Trophoblast cell (in vitro differentiated cells and primary cell): ENCODE measurements around the gene RALGAPA2.

ENCODE experiments used
- DNase-seq, 2 donors: peaks; one replicate each; pipeline ENCODE4 v3.0.0-alpha.2; 2016
- H2AFZ ChIP-seq: 2 replicates; pipeline ENCODE4 v1.6.1; 2013; ENCODE audit warnings: low read length, moderate library complexity, mild to moderate bottlenecking; ENCODE audit not compliant: insufficient read depth, poor library complexity
- H2AK5ac ChIP-seq: 2 replicates; pipeline ENCODE4 v1.6.1; 2013; ENCODE audit warnings: mild to moderate bottlenecking, low read length
- H2BK120ac ChIP-seq: 2 replicates; pipeline ENCODE4 v1.6.1; 2013; ENCODE audit warnings: low read length, mild to moderate bottlenecking, moderate library complexity; ENCODE audit not compliant: insufficient read depth, poor library complexity
- H2BK12ac ChIP-seq: 2 replicates; pipeline ENCODE4 v1.6.1; 2013; ENCODE audit warnings: mild to moderate bottlenecking, low read length, moderate library complexity
- H2BK5ac ChIP-seq: 2 replicates; pipeline ENCODE4 v1.6.1; 2013; ENCODE audit warnings: low read length, low read depth, moderate library complexity, mild to moderate bottlenecking; ENCODE audit not compliant: poor library complexity
- H3K14ac ChIP-seq: 2 replicates; pipeline ENCODE4 v1.6.1; 2013; ENCODE audit warnings: mild to moderate bottlenecking, low read length
- H3K18ac ChIP-seq: 2 replicates; pipeline ENCODE4 v1.6.1; 2013; ENCODE audit warnings: mild to moderate bottlenecking, low read length
- H3K23ac ChIP-seq: 2 replicates; pipeline ENCODE4 v1.6.1; 2013; ENCODE audit warnings: low read length
- H3K27ac ChIP-seq: 2 replicates; pipeline ENCODE4 v1.5.1; 2013; ENCODE audit warnings: low read depth, mild to moderate bottlenecking, inconsistent platforms, low read length, moderate library complexity
- H3K27me3 ChIP-seq: 2 replicates; pipeline ENCODE4 v1.6.1; 2013; ENCODE audit warnings: inconsistent platforms, mild to moderate bottlenecking, low read length, moderate library complexity; ENCODE audit not compliant: insufficient read depth
- H3K36me3 ChIP-seq, 2 experiments: 1 replicate in 1 of 2; 2 replicates in 1 of 2; pipeline ENCODE4 v1.6.1; 2013; ENCODE audit warnings: low read length in 2 of 2, mild to moderate bottlenecking in 2 of 2, moderate library complexity in 1 of 2; ENCODE audit not compliant: insufficient read depth in 2 of 2, control insufficient read depth in 1 of 2
- H3K4ac ChIP-seq: 2 replicates; pipeline ENCODE4 v1.6.1; 2013; ENCODE audit warnings: low read depth, mild to moderate bottlenecking, low read length, moderate library complexity
- H3K4me1 ChIP-seq, 2 experiments: 1 replicate in 1 of 2; 2 replicates in 1 of 2; pipeline ENCODE4 v1.6.1; 2013; ENCODE audit warnings: low read length in 2 of 2, mild to moderate bottlenecking in 2 of 2, moderate library complexity in 1 of 2; ENCODE audit not compliant: insufficient read depth in 2 of 2, control insufficient read depth in 1 of 2
- H3K4me2 ChIP-seq: 2 replicates; pipeline ENCODE4 v1.6.1; 2013; ENCODE audit warnings: inconsistent platforms, mild to moderate bottlenecking, low read length, moderate library complexity
- H3K4me3 ChIP-seq: 2 replicates; pipeline ENCODE4 v1.5.1; 2013; ENCODE audit warnings: mild to moderate bottlenecking, low read depth, low read length, inconsistent platforms
- H3K79me1 ChIP-seq: one replicate; pipeline ENCODE4 v1.6.1; 2013; ENCODE audit warnings: low read length
- H3K79me2 ChIP-seq: 2 replicates; pipeline ENCODE4 v1.6.1; 2013; ENCODE audit warnings: low read length, mild to moderate bottlenecking; ENCODE audit not compliant: control insufficient read depth, insufficient read depth, poor library complexity
- H3K9ac ChIP-seq: 2 replicates; pipeline ENCODE4 v1.6.1; 2013; ENCODE audit warnings: mild to moderate bottlenecking, low read length
- H3K9me3 ChIP-seq: 2 replicates; pipeline ENCODE4 v1.6.1; 2013; ENCODE audit warnings: low read depth, mild to moderate bottlenecking, control low read depth, inconsistent platforms, low read length; ENCODE audit not compliant: insufficient read depth
- H4K12ac ChIP-seq: 2 replicates; pipeline ENCODE4 v1.6.1; 2013; ENCODE audit warnings: low read depth, mild to moderate bottlenecking, low read length, moderate library complexity
- H4K8ac ChIP-seq: 2 replicates; pipeline ENCODE4 v1.6.1; 2013; ENCODE audit warnings: low read depth, mild to moderate bottlenecking, low read length, moderate library complexity
- H4K91ac ChIP-seq: one replicate; pipeline ENCODE4 v1.6.1; 2013; ENCODE audit warnings: low read depth, mild to moderate bottlenecking, low read length, moderate library complexity
- WGBS: extraction: QIAGEN DNeasy Blood & Tissue Kit; methylation state at CpG from one replicate; pipeline ENCODE4 v1.1.7; 2013; ENCODE audit warnings: missing lambda C conversion rate; ENCODE audit not compliant: insufficient read length, insufficient coverage; ENCODE audit errors: extremely low coverage; 5-methylcytosine and 5-hydroxymethylcytosine counted together

Gene RALGAPA2

GRCh38 chr20:20683481-20684321, 28.7 kb downstream of the RALGAPA2 start:
- H3K9ac ChIP-seq: no peak overlapping the region
- no peaks in the 10 kb centered on the region for H3K27me3 ChIP-seq
- H3K4me2 ChIP-seq: no peak overlapping the region
- H2AFZ ChIP-seq: no peak overlapping the region
- no peak overlapping the region for H2AK5ac ChIP-seq
- no peak overlapping the region for H2BK12ac ChIP-seq
- no peak overlapping the region for H3K4ac ChIP-seq
- no peak overlapping the region for H3K4me3 ChIP-seq
- H2BK120ac ChIP-seq: no peak overlapping the region
- no peak overlapping the region for H3K14ac ChIP-seq
- H3K4me1 ChIP-seq: no peaks in the 10 kb centered on the region
- no peaks in the 10 kb centered on the region for H3K36me3 ChIP-seq
- H3K18ac ChIP-seq: no peak overlapping the region
- peak; percentile 7 to 14 for DNase-seq
- no CpG with 5 or more reads among the region's 10 CpGs for WGBS
- H3K23ac ChIP-seq: no peak overlapping the region
- no peaks in the 10 kb centered on the region for H3K79me2 ChIP-seq
- no peak overlapping the region for H4K12ac ChIP-seq
- no peak overlapping the region for H4K8ac ChIP-seq
- no peaks in the 10 kb centered on the region for H3K9me3 ChIP-seq
- no peak overlapping the region for H3K27ac ChIP-seq
- H3K79me1 ChIP-seq: no peaks in the 10 kb centered on the region
- H2BK5ac ChIP-seq: no peak overlapping the region
- H4K91ac ChIP-seq: no peak overlapping the region

GRCh38 chr20:20683020-20683419, 29.4 kb downstream of the RALGAPA2 start:
- no peak overlapping the region for H2BK120ac ChIP-seq
- H3K27me3 ChIP-seq: no peaks in the 10 kb centered on the region
- H3K14ac ChIP-seq: no peak overlapping the region
- H2AFZ ChIP-seq: no peak overlapping the region
- no peaks in the 10 kb centered on the region for H3K4me1 ChIP-seq
- no peak overlapping the region for H2AK5ac ChIP-seq
- H3K79me2 ChIP-seq: no peaks in the 10 kb centered on the region
- no peak overlapping the region for H3K4me2 ChIP-seq
- H4K12ac ChIP-seq: no peak overlapping the region
- no peak overlapping the region for H3K4ac ChIP-seq
- H4K8ac ChIP-seq: no peak overlapping the region
- H2BK5ac ChIP-seq: no peak overlapping the region
- H3K27ac ChIP-seq: no peak overlapping the region
- no peaks in the 10 kb centered on the region for H3K36me3 ChIP-seq
- no peak for DNase-seq
- H3K4me3 ChIP-seq: no peak overlapping the region
- H3K18ac ChIP-seq: no peak overlapping the region
- no peak overlapping the region for H3K23ac ChIP-seq
- H3K79me1 ChIP-seq: no peaks in the 10 kb centered on the region
- no peak overlapping the region for H4K91ac ChIP-seq
- H3K9me3 ChIP-seq: no peaks in the 10 kb centered on the region
- WGBS: no CpG with 5 or more reads among the region's 9 CpGs
- no peak overlapping the region for H2BK12ac ChIP-seq
- H3K9ac ChIP-seq: no peak overlapping the region

- WGBS: no CpG with 5 or more reads among the region's 7 CpGs
Measured at GRCh38 chr20:20680991-20681508, 31.4 kb downstream of the RALGAPA2 start.

GRCh38 chr20:20679316-20679715, 33.1 kb downstream of the RALGAPA2 start:
- no peak overlapping the region for H3K14ac ChIP-seq
- no peaks in the 10 kb centered on the region for H3K9me3 ChIP-seq
- no peak overlapping the region for H2BK120ac ChIP-seq
- H2BK5ac ChIP-seq: no peak overlapping the region
- no peak overlapping the region for H3K4me2 ChIP-seq
- H4K91ac ChIP-seq: no peak overlapping the region
- H4K12ac ChIP-seq: no peak overlapping the region
- H2BK12ac ChIP-seq: no peak overlapping the region
- H3K9ac ChIP-seq: no peak overlapping the region
- no peak overlapping the region for H3K18ac ChIP-seq
- no peak overlapping the region for H2AFZ ChIP-seq
- DNase-seq: no peak
- H3K27ac ChIP-seq: no peak overlapping the region
- no peaks in the 10 kb centered on the region for H3K27me3 ChIP-seq
- H2AK5ac ChIP-seq: no peak overlapping the region
- H3K4me3 ChIP-seq: no peak overlapping the region
- H3K36me3 ChIP-seq: no peaks in the 10 kb centered on the region
- no peaks in the 10 kb centered on the region for H3K79me2 ChIP-seq
- no peak overlapping the region for H3K4ac ChIP-seq
- no peak overlapping the region for H3K23ac ChIP-seq
- H3K4me1 ChIP-seq: no peaks in the 10 kb centered on the region
- no CpG with 5 or more reads among the region's 3 CpGs for WGBS
- H4K8ac ChIP-seq: no peak overlapping the region
- H3K79me1 ChIP-seq: no peaks in the 10 kb centered on the region

More at GRCh38 chr20:20680991-20681508, 31.4 kb downstream of the RALGAPA2 start:
- Histone ChIP-seq H3K18ac (no peak overlapping the region), H4K91ac (no peak overlapping the region), H3K4ac (no peak overlapping the region), H3K4me2 (no peak overlapping the region), H2BK12ac (no peak overlapping the region), H3K23ac (no peak overlapping the region), H3K9ac (no peak overlapping the region), H4K8ac (no peak overlapping the region), H3K79me1 (no peaks in the 10 kb centered on the region), H4K12ac (no peak overlapping the region), H2AK5ac (no peak overlapping the region), H3K14ac (no peak overlapping the region), H2AFZ (no peak overlapping the region), H3K36me3 (no peaks in the 10 kb centered on the region), H3K4me3 (no peak overlapping the region), H3K27ac (no peak overlapping the region), H2BK120ac (no peak overlapping the region), H3K4me1 (no peaks in the 10 kb centered on the region), H3K27me3 (no peaks in the 10 kb centered on the region), H3K9me3 (no peaks in the 10 kb centered on the region), H3K79me2 (no peaks in the 10 kb centered on the region), H2BK5ac (no peak overlapping the region)
- DNase-seq: no peak
